ENCODE data around the gene FBXL4.

DNA sequence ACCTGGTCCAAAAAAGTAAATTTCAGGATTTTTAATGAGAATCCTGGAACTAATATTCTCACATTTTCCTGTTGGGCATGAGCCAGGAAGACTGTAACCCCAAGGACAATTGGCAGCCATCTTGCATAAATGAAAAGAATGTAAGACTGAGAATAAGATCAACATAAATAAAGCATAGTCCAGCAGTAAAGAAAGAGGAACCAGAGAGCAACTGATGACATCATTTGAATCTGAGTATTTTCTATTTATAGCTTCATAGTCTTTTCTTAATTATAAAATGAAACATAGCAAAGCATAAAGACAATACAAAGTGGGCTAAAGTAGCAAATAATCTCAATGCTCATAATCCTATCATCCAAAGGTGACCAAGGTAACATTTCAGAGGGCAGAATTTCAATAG, 26.6 kb upstream of the FBXL4 start:
- TF ChIP-seq, protein P1, sequence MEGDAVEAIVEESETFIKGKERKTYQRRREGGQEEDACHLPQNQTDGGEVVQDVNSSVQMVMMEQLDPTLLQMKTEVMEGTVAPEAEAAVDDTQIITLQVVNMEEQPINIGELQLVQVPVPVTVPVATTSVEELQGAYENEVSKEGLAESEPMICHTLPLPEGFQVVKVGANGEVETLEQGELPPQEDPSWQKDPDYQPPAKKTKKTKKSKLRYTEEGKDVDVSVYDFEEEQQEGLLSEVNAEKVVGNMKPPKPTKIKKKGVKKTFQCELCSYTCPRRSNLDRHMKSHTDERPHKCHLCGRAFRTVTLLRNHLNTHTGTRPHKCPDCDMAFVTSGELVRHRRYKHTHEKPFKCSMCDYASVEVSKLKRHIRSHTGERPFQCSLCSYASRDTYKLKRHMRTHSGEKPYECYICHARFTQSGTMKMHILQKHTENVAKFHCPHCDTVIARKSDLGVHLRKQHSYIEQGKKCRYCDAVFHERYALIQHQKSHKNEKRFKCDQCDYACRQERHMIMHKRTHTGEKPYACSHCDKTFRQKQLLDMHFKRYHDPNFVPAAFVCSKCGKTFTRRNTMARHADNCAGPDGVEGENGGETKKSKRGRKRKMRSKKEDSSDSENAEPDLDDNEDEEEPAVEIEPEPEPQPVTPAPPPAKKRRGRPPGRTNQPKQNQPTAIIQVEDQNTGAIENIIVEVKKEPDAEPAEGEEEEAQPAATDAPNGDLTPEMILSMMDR (conservative IDR thresholded peaks at IDR 0.05; ENCODE audit: low read length): no peak
- no peak for TF ChIP-seq EZH2phosphoT487 (IDR thresholded peaks at IDR 0.05; ENCODE audit: borderline replicate concordance, low read depth, low read length)
